Retinal pigment epithelial cell (primary cell): ENCODE measurements around the gene PDGFB.

ENCODE experiments used
- DNase-seq: peaks from one replicate; pipeline ENCODE4 v3.0.0-alpha.2; 2010; ENCODE audit warnings: low read depth
- H3K4me3 ChIP-seq: 2 replicates; pipeline ENCODE4 v1.5.1; 2011; ENCODE audit warnings: mild to moderate bottlenecking, low read length, control low read depth, moderate library complexity
- CTCF ChIP-seq: conservative IDR thresholded peaks from 2 replicates; pipeline ENCODE4 v1.5.1; 2011; ENCODE audit warnings: low read depth, low read length, control low read depth, inconsistent platforms

PDGFB gene

DNA sequence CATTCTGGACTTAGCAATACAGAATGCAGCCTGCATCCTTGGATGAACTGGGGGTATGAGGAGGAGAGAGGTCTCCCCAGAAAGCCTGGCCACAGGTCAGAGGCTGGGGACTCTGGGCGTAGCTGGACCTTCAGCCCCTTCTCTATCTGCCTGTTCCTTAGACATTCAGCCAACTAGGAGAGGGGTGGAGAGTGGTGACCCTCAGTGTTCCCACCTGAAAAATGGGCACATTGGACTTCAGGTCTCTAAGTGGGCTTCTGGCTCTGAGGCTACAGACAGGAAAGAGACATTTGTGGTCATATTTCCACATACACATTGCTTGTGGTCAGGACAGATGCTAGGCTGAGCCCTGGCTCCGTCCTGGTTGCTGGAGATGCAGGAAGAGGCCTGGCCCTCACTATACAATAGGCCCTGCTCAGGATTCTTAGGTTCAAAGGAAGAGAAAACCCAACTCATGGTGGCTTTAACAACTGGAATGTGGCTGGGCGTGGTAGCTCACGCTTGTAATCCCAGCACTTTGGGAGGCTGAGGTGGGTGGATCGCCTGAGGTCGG lies 62.2 kb downstream of the PDGFB start:
- no peak for TF ChIP-seq CTCF
- DNase-seq, result no peak
- H3K4me3 ChIP-seq, result no peak overlapping the region

DNA sequence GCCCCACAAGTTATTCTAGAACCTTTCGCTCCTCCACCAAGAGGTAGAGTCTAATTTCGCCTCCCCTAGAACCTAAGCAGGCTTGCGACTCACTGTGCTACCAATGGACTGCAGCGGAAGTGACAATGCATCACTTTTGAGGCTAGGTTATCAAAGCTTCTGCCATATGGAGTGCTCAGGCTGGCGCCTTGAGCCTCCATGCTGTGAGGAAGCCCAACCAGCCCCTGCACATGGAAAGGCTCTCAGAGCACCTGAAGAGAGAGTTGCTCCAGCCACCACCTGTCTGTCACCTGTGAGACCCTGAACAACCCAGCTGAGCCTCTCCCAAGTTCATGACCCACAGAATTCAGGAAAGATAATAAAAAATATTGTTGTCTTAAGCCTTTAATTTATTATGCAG lies 63.0 kb downstream of the PDGFB start:
- no peak for DNase-seq
- H3K4me3 ChIP-seq, result no peak overlapping the region
- no peak for TF ChIP-seq CTCF

DNA sequence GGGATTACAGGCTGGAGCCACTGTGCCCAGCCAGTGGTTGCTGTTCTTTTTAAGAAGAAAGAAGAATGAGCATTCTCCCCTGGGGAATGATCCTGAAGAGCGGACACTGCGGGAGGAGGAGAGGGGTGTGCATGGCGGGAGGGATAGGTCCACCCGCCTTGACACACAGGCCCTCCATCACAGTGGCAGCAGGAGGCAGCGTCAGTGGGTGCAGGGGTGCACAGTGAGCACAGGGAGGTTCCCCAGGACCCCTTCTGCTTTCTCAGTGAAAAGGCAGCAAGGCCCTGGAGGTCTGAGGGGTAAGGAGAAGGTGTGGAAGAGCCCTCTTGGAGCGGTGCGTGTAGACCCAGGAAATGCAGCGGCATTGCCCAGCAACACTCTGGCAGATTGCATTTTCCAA lies 63.4 kb downstream of the PDGFB start:
- H3K4me3 ChIP-seq, result no peak overlapping the region
- DNase-seq, result no peak
- TF ChIP-seq CTCF, result no peak

- peak; percentile 15 for DNase-seq
- no peak overlapping the region for H3K4me3 ChIP-seq
- TF ChIP-seq CTCF, result no peak
Measured at GRCh38 chr22:39179841-39180335, 64.9 kb downstream of the PDGFB start.

DNA sequence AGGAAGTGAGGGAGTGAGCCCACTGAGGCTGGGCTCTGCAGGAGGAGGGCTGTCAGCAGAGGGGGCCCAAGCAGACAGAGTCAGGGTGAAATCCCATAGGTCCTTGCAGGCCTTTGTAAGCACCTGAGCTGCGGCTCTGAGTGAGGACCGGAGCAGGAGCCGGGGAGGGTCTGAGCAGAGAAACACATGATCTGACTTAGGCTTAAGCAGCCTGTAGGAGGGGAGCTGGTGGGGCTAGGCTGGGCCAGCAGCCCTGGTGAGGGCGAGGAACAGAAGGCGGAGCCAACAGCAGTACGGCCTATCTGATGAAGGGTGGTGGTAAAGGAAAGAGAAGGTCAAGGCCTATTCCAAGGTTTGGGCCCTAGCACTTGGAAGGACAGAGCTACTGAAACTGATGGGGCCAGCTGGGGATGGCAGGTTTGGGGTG lies 65.4 kb downstream of the PDGFB start:
- TF ChIP-seq CTCF, result peak; percentile 10
- no peak overlapping the region for H3K4me3 ChIP-seq
- peak; percentile 78 for DNase-seq

GRCh38 chr22:39178206-39179111 lies 66.3 kb downstream of the PDGFB start:
- H3K4me3 ChIP-seq, result no peak overlapping the region
- TF ChIP-seq CTCF, result no peak
- DNase-seq, result no peak

GRCh38 chr22:39177791-39178190 lies 67.0 kb downstream of the PDGFB start:
- no peak for DNase-seq
- H3K4me3 ChIP-seq, result no peak overlapping the region
- no peak for TF ChIP-seq CTCF
